IPS DF 4.7 (cell line): ENCODE results near the gene IFIT5.
"Not testable (repeated sequence)": the region's sequence is repeated elsewhere in the genome, so short reads cannot be mapped to it uniquely, and the experiment has no call there.

ENCODE experiments used
- DNase-seq: peaks from one replicate; pipeline ENCODE4 v3.0.0-alpha.2; 2013; ENCODE audit warnings: low spot score; ENCODE audit errors: extremely low read depth

The IFIT5 gene

GRCh38 chr10:89393898-89394297 lies 20.5 kb upstream of the IFIT5 start:
- DNase-seq: no peak

GRCh38 chr10:89395141-89395540 lies 19.2 kb upstream of the IFIT5 start:
- DNase-seq: no peak

- DNase-seq: no peak
These were observed 16.2 kb upstream of the IFIT5 start for GRCh38 chr10:89398003-89398749.

GRCh38 chr10:89399956-89400355 lies 14.4 kb upstream of the IFIT5 start:
- DNase-seq: no peak

- no peak for DNase-seq
These were observed 11.3 kb upstream of the IFIT5 start for GRCh38 chr10:89403043-89403442.

GRCh38 chr10:89404104-89405047 lies 10.0 kb upstream of the IFIT5 start:
- no peak for DNase-seq

GRCh38 chr10:89406178-89406577 lies 8.2 kb upstream of the IFIT5 start:
- DNase-seq: not testable (repeated sequence)

- DNase-seq: not testable (repeated sequence)
These were observed 6.6 kb upstream of the IFIT5 start for GRCh38 chr10:89407792-89408191.

- DNase-seq: not testable (repeated sequence)
These were observed 5.1 kb upstream of the IFIT5 start for GRCh38 chr10:89409282-89409681.

GRCh38 chr10:89410551-89410950 lies 3.8 kb upstream of the IFIT5 start:
- DNase-seq: not testable (repeated sequence)

- DNase-seq: not testable (repeated sequence)
These were observed 3.2 kb upstream of the IFIT5 start for GRCh38 chr10:89411135-89411534.

GRCh38 chr10:89412276-89412675 lies 2.1 kb upstream of the IFIT5 start:
- DNase-seq: not testable (repeated sequence)

GRCh38 chr10:89413398-89413912 lies 913 bp upstream of the IFIT5 start:
- DNase-seq: no peak

GRCh38 chr10:89414879-89415821 lies 782 bp downstream of the IFIT5 start:
- DNase-seq: no peak

GRCh38 chr10:89416465-89416864 lies 2.1 kb downstream of the IFIT5 start:
- DNase-seq: no peak

- DNase-seq: no peak
These were observed 5.2 kb downstream of the IFIT5 start for GRCh38 chr10:89419548-89419947.

- DNase-seq: no peak
These were observed 6.7 kb downstream of the IFIT5 start for GRCh38 chr10:89421018-89421476.

- no peak for DNase-seq
These were observed 10.6 kb downstream of the IFIT5 start for GRCh38 chr10:89425000-89425399.

- DNase-seq: peak; percentile 36
These were observed 12.0 kb downstream of the IFIT5 start for GRCh38 chr10:89426230-89426868.

- no peak for DNase-seq
These were observed 13.3 kb downstream of the IFIT5 start for GRCh38 chr10:89427629-89428028.
